Muscle of back (tissue), 13 donors: ENCODE results near the gene AP5Z1. TPM values are rescaled to one million over a fixed set of nuclear protein-coding genes. Genes with fewer than 3 reads are reported as not detected.
A peak's percentile ranks its signal among the peaks of the same experiment; 100 is the strongest.

Source experiments
- DNase-seq, 3 donors: peaks; one replicate each; pipeline versions ENCODE4 v3.0.0 to v3.0.0-alpha.2; 2013
- long read RNA-seq, 9 donors: transcript quantifications; one replicate each; lab custom pipeline, GENCODE V29; 2026
- polyA plus RNA-seq, 10 donors: library from polyadenylated mRNA; unstranded; fragments of 120-200 nt; gene quantifications; one replicate each; pipeline ENCODE4 v1.2.1, GENCODE V29; 2013; ENCODE audit not compliant: insufficient read length in 10 of 10

The AP5Z1 gene, protein sequence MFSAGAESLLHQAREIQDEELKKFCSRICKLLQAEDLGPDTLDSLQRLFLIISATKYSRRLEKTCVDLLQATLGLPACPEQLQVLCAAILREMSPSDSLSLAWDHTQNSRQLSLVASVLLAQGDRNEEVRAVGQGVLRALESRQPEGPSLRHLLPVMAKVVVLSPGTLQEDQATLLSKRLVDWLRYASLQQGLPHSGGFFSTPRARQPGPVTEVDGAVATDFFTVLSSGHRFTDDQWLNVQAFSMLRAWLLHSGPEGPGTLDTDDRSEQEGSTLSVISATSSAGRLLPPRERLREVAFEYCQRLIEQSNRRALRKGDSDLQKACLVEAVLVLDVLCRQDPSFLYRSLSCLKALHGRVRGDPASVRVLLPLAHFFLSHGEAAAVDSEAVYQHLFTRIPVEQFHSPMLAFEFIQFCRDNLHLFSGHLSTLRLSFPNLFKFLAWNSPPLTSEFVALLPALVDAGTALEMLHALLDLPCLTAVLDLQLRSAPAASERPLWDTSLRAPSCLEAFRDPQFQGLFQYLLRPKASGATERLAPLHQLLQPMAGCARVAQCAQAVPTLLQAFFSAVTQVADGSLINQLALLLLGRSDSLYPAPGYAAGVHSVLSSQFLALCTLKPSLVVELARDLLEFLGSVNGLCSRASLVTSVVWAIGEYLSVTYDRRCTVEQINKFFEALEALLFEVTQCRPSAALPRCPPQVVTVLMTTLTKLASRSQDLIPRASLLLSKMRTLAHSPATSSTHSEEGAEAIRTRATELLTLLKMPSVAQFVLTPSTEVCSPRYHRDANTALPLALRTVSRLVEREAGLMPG
- 10 to 100 TPM in 7 of 10 donors, 1 to 10 TPM in 3; 9.1 to 23.4 (median 12.2) TPM for polyA plus RNA-seq
- long read RNA-seq, donor 1, partial matches to known transcripts = 0 of 1 reads
- long read RNA-seq, donor 1, other reads (novel, unspliced or antisense) = 0 of 1 reads
- long read RNA-seq, donor 2, partial matches to known transcripts = 0 of 1 reads
- long read RNA-seq, donor 2, other reads (novel, unspliced or antisense) = 0 of 1 reads
- long read RNA-seq, donor 3 = 0 reads
- long read RNA-seq, donor 4, partial matches to known transcripts = 0 of 1 reads
- long read RNA-seq, donor 4, other reads (novel, unspliced or antisense) = 0 of 1 reads
- long read RNA-seq, donor 5 = 0 reads
- long read RNA-seq, donor 6, partial matches to known transcripts = 0 of 1 reads
- long read RNA-seq, donor 6, other reads (novel, unspliced or antisense) = 0 of 1 reads
- long read RNA-seq, donor 7, partial matches to known transcripts = 0 of 1 reads
- long read RNA-seq, donor 7, other reads (novel, unspliced or antisense) = 0 of 1 reads
- long read RNA-seq, donor 8, partial matches to known transcripts = 6 of 8 reads
- long read RNA-seq, donor 8, other reads (novel, unspliced or antisense) = 0 of 8 reads
- long read RNA-seq, donor 9 = 0 reads

DNA sequence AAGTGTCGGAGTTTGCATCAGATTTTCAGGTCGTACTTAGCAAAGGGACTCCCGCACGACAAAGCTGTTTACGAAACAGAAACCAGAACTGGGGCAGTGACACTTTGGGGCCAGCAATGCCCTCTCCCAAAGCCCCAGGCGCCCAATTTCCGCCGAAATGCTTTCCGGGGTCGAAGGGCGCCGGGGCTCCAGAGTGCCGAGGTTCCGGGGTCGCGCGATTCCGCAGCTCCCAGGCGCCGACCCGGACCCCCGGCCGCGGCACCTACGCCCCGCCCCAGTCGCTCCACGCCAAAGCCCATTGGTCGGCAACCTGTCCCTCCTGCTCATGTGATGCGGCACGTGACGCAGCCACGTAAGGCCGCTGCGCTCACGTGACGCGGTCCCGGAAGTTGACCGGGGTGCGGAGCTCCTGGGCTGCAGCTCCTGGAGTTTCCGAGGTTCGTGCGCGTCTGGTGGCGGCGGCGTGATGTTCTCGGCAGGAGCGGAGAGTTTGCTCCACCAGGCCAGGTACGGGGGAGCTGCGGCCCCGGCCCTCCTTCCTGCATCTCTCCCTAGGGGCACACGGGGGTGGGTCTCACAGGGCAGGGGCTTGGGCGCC lies at the start of gene AP5Z1:
AP5Z1 (plus strand) TSS at position 374 of the 598 bp plus-strand sequence; CDS start at position 467, 93 bp downstream.
- peak; percentile 96 to 99 (median 98) for DNase-seq

DNA sequence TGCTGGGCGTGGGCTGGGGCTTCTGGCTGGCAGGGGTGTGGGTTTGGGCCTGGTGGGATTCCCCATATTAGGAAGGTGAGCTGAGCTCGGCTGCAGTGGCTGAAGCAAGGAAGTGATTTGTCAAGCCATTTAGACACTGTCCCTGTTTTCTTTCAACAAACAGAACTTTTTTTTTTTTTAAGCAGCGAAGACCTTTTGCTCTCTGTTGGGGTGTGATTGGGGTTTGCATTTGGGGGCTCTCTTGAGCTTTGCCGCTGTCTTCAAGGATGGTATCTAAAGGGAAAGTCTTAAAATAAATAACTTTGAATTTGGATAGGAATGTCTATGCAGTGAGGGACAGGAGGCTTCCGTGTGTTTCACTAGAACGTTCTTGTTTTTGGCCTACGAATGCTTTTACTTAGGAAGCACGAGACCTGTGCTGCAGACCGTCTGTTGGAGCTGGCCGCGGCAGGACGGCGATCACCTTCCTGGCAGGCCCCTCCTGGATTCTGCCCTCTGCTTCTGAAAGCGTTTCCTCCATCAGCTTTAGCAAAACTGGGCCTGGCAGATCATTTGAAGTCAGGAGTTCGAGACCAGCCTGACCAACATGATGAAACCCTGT lies 49.5 kb upstream of the AP5Z1 start:
- peak in 1 of 3 donors; percentile 61 for DNase-seq

DNA sequence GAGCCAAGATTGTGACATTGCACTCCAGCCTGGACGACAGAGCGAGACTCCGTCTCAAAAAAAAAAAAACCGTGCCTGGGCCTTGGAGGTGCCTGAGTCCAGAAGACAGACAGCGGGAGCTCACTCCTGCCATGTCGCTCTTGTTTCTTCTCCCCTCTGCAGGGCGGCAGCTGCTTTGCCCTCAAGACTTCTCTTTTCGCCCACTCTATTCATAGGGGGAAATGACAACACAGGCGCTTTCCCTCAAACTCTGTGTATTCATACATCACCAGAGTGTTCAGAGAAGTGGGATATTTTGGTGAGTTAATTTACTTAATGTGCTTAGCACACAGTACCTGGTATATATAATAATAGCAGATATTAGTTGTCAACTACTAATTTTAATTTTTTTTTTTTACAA lies 48.9 kb upstream of the AP5Z1 start:
- DNase-seq = no peak

DNA sequence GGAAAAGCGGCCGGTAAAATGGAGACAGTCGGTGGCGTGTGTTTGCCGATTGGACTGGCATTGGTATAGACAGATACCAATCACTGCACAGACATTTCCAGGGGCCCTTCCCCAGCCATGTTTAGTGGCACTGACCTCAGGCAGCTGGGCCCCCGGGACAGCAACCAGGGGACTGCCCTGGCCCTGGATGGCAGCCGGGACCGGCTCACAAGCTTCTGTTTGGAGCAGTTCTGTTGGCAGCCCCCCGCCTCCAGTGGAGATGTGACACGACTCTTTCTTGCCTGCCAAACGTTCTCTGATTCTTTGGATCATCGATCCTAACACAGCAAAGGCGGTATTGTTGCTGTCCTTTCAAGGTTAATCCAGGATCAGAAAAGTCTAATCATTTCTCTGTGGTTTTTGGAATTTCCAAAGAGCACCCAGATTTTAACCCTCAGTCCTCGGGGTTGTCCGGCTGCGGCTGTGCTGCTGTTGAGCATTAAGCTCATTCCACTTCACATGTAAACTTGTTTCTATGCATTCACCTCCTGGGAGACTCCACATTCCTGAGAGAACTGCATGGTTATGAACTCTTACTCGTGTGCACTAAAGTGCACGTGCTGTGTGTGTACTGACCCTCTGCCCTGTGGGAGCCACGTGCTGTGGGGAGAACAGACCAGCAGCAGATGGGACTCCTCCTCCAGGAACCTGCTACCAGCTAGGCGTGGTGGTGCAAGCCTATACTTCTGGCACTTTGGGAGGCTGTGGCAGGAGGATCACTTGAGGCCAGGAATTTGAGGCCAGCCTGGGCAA lies 47.3 kb upstream of the AP5Z1 start:
- no peak for DNase-seq

DNA sequence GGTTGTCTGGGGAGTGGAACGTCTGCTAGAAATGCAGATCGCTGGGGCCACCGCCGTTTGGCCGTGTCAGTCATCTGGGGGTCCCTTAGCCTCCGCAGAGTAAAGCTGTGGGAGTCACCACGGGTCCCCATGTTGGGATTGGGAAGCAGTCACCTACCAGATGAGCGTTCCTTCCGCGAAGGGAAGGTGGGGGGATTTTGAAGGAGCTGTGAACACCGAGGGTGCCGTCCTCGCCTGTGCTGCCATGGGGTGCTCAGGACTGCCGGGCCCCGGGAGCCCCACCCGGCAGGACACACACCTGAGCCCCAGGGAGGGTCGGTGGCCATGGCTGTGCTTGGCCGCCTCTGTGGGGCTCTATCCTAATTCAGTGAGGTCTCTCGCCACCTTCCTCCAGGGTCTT lies 46.2 kb upstream of the AP5Z1 start:
- DNase-seq = no peak

DNA sequence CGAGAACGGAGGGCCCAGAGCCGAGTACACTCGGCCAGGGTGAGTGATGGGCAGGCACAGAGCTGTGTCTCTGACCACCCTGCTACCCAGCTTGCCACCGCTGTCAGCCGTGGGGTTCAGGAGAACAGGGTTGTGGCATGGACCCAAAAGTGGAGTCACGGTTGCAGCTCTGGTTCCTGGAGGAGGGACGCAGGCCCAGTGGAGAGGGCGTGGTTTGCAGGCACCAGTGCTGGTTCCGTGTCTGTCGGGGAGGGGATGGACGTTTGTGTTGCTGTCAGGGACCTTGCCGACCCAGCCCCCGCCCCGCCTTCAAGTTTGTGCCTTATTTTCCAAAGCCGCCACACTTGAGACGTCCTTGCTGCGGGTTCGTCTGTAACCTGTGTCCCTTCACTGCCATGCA lies 45.1 kb upstream of the AP5Z1 start:
- DNase-seq = no peak

DNA sequence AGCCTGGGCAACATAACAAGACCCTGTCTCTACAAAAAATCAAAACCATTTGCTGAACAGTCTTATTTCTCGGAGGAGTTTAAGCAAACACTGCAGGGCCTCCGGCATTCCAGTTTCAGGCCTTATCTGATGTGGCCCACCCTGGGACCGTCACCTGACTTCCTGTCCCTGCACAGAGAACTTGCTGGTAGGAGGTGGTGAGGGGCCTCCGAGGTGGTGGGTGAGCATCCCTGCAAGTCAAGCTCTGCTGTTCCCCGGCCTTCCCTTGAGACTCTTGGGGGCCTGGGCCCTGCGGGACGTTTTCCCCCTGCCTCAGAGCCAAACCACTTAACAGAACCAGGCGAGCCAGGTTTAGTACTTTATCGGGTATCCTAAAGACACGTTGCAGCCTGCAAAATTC lies 44.5 kb upstream of the AP5Z1 start:
- DNase-seq = no peak

DNA sequence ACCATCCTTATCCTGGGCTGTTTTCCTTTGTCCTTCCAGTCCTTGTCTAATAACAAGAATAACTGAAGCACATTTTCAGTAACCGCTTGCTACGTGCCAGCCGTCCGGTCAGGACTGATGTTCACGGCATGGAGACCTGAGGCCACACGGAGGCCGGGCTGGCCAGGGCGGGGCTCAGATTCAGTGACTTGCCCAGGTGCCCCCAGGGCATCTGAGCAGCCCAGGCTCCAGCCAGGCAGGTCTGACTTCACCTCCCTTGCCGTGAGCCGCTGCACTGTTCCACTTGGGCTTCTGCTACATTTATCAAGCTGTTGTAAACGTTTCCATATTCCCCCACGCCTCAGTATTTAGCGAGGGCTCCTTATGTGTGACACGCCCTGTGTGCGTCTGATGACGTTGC lies 43.6 kb upstream of the AP5Z1 start:
- DNase-seq = no peak

DNA sequence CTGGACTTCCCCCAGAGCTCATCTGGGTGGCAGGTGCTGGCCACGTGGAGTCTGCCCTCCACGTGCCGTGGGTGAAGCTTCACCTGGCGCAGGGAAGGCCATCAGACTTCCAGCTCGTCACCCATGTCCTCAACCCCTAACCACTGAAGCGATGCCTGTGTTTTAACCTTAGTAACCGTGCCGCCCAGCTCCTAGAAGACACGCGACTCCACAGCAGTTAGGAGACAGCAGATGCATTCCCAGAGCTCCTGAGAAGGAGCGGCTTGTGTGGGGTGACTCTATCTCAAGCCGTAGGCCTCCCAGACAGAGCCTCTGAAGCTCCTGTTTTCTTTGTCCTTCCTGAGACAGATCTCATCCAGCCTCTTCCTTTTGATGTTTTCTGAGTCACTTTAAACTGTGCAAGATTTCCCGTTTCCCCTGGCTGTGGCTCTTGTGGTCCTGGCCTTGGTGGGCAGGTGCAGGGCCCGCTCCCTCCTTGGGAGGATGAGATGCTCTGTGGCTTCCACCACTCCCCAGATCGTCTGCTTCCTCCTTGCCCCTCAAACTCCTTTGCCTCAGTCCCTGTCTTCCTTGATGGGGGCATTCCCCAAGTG lies 41.4 kb upstream of the AP5Z1 start:
- DNase-seq = no peak

DNA sequence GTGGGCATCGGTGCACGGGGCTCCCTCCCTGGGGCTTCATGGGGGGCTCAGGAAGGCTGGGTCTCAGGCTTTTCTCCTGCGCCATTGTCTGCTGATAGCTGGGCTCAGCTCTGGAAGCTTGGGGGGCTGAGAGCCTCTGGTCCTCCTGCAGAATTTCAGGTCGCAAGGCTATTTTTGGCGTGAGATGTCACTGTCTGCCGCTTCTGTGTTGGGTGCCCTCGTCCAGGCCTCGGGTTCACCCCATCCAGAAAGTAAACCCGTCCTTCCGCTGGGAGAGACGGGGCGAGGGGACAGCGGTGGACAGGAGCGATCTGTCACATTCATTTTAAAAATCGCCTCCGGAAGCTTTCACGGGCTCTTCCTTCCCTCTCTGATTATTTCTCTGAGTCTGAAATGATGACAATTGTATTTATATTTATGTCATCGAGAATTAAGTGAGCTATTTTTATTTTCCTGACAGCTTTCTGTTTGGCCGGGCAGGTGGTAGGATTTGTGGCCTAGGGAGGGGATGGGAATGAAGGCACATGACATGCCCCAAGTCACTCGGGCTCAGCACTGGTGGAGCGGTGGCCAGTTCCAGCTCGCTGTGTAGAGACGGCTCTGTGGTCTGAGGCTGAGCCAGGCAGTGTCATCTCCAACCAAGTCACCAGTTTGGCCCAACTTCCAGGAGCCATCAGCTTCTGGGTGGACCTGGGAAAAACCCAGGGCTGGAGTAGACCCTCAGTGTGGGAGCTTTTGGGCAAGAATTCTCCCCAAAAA lies 40.7 kb upstream of the AP5Z1 start:
- DNase-seq = peak in 1 of 3 donors; percentile 51

DNA sequence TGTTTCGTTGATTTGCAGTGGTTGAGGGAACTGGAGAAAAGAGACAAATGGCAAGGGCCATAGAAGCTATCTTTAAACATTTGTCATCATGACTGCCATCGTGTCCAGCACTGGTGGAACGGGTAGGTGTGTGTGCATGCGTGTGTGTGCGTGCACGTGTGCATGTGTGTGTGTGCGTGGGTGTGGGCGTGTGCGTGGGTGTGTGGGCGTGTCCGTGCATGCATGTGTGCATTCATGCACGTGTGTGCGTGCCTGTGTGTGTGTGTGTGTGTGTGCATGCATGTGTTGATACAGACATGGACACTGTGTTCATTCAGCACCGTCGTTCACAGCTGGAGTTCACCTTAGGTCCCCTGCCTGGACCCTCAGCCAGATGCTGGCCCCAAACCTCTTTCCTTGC lies 38.1 kb upstream of the AP5Z1 start:
- DNase-seq = no peak

DNA sequence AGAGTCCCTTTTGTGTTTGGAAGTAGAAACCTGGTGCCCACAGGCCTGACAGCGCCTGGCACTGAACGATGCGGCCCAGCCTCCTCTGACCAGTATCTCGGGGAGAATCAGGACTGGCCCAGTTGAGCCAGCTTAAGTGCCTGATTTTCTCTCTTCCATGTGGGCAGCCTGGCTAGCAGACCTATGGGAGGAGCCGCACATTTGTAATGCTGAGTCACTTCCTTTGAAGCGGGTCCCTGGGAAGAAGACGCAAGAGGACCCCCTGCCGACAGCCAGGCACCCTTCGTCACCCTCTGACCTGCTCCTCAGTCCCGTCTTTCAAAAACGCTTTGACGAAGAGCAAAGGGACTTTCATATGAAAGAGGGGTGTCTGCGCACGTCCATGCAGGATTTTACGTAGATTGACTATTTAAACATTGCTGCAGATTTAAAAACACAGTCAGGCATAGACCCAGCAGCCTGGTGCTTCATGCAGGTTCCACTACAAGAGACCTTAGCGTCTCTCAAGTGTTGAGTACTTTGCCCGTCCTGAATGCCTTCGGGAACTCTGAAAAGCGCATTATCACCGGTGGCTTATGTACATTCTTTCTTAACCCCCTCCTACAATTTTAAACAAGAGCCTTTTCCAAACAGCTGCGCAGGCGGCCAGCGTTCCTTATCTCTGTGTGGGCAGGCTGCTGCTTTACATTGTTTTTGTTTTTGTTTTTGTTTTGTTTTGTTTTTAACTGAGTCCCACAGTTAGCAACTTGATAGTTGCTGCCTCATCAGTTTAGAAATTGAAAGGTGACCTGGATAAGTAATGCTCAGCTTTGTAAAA lies 36.5 kb upstream of the AP5Z1 start:
- DNase-seq = peak in 2 of 3 donors; percentile 55 to 57

DNA sequence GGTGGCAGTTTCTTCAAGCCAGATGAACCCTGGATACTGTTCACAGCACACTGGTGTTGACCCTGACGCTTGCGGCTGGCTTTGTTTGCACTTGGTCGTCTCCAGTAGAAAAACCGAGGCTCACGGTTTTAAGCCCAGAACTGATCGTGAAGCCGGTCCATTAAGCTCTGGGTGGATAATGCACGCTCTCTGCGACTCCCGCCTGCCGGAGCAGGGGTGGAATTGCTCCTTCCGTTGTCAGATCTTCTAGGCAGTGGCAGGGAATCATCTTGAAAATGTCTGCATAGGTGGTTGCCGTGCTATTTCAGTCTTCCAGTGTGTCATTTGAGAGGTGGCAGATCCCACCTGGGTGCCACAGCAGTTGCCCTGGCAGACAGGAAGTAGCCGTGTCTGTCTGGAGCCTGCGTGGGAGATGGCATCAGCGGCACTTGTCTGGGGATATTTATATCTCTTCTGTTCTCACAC lies 35.9 kb upstream of the AP5Z1 start:
- no peak for DNase-seq

DNA sequence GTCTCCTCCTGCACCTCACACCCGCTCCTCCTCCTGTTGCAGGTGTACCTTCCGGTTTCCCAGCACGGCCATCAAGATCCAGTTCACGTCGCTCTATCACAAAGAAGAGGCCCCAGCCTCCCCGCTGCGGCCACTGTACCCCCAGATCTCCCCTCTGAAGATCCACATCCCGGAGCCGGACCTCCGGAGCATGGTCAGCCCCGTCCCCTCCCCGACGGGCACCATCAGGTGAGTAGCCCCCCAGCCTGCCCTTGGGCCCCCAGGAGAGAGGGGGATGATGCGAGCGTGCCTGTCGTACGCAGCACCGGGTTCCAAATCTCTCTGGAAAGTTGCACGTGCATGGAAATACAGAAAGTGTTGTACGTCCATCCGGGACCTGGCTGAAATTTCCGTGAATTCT lies 34.6 kb upstream of the AP5Z1 start:
- no peak for DNase-seq

DNA sequence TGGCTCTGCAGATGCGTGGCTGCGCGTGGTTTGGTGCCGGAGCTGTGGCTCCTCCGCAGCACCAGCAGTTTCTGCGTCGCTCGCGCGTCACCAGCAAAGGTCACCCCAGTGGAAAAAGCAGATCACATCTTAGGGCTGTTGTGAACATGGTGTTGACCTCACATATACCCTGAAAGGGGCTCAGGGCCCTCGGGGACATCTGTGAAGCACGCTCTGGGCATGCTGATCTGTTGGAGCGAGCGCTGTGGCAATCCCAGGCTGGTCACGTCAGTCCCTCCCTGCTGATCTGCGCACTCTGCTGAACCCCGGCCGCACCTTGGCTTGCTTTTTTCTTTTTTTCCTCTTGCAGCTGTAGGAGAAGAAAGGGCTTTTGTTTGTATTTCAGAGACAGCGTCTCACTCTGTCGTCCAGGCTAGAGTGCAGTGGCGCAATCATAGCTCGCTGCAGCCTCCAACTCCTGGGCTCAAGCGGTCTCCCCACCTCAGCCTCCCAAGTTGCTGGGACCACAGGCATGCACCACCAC lies 33.3 kb upstream of the AP5Z1 start:
- DNase-seq = no peak

DNA sequence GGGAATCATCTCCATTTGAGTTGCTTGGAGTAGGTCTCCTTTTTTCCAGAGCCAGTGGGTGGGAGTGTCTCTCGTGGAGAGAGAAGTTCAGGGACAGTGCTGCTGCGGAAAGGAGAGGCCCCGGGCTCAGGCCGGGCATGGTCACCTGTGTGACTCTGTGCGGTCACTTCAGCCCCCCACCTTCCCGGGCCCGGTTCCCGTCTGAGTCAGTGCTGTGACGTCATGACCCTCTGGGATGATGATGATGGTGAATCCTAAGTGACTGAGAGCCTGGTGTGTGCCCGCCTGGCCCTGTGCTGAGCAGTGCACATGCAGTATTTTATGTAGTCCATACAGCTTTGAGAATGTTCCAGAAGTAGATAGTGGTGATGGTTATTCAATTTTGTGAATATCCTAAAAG lies 32.6 kb upstream of the AP5Z1 start:
- DNase-seq = no peak
